ENCODE measurements around the gene RFX2.

DNA sequence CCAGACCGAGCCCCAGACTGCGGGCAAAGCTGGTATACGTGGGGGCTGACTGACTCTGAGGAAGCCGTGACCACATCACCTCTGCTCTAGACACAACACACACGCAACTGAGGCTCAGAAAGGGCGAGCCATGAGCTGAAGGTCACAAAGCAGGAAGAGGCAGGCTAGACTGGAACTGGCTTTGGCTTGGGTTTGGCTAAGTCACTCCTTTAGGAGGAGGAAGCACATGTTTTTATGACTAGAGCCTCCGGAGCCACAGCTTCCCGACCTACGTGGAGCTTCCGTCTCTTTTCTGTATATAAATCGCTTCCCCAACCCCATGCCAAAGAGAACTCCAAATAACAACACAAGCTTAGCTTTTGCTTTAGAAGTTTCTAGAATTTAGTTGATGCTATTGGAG is 48.0 kb downstream of the RFX2 start:
- TF ChIP-seq, protein P1, sequence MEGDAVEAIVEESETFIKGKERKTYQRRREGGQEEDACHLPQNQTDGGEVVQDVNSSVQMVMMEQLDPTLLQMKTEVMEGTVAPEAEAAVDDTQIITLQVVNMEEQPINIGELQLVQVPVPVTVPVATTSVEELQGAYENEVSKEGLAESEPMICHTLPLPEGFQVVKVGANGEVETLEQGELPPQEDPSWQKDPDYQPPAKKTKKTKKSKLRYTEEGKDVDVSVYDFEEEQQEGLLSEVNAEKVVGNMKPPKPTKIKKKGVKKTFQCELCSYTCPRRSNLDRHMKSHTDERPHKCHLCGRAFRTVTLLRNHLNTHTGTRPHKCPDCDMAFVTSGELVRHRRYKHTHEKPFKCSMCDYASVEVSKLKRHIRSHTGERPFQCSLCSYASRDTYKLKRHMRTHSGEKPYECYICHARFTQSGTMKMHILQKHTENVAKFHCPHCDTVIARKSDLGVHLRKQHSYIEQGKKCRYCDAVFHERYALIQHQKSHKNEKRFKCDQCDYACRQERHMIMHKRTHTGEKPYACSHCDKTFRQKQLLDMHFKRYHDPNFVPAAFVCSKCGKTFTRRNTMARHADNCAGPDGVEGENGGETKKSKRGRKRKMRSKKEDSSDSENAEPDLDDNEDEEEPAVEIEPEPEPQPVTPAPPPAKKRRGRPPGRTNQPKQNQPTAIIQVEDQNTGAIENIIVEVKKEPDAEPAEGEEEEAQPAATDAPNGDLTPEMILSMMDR (conservative IDR thresholded peaks at IDR 0.05; ENCODE audit: low read depth, low read length) = no peak
- TF ChIP-seq EZH2 (IDR thresholded peaks at IDR 0.05; ENCODE audit: low read length, unreplicated experiment) (no peak), EZH2phosphoT487 (IDR thresholded peaks at IDR 0.05; ENCODE audit: borderline replicate concordance, low read length) (no peak)

Measured in PC-3 (cell line).